ENCODE measurements around the gene POPDC2.

POPDC2 gene

GRCh38 chr3:119599558-119600174 lies 60.7 kb downstream of the POPDC2 start:
- TF ChIP-seq CEBPB (IDR thresholded peaks at IDR 0.05) (no peak), CREB1 (IDR thresholded peaks at IDR 0.05; ENCODE audit: low read depth) (no peak), YY1 (IDR thresholded peaks at IDR 0.05; ENCODE audit: low read depth) (no peak), EP300 (IDR thresholded peaks at IDR 0.05; ENCODE audit: borderline replicate concordance) (no peak), TCF12 (IDR thresholded peaks at IDR 0.05; ENCODE audit: low read depth) (no peak)

- TF ChIP-seq MAX (IDR thresholded peaks at IDR 0.05) (no peak), TAF1 (IDR thresholded peaks at IDR 0.05; ENCODE audit: low read depth) (no peak), TEAD4 (IDR thresholded peaks at IDR 0.05) (no peak), YY1 (IDR thresholded peaks at IDR 0.05; ENCODE audit: low read depth) (no peak), EP300 (IDR thresholded peaks at IDR 0.05; ENCODE audit: borderline replicate concordance) (no peak), ZBTB7A (IDR thresholded peaks at IDR 0.05; ENCODE audit: low read depth) (no peak), RAD21 (IDR thresholded peaks at IDR 0.05; ENCODE audit: low read depth) (no peak), REST (IDR thresholded peaks at IDR 0.05; ENCODE audit: low read depth) (no peak), TCF12 (IDR thresholded peaks at IDR 0.05; ENCODE audit: low read depth) (no peak), FOXM1 (IDR thresholded peaks at IDR 0.05; ENCODE audit: borderline replicate concordance, low read depth) (no peak), CEBPB (IDR thresholded peaks at IDR 0.05) (no peak), USF1 (IDR thresholded peaks at IDR 0.05) (no peak), CREB1 (IDR thresholded peaks at IDR 0.05; ENCODE audit: low read depth) (no peak), NFIC (IDR thresholded peaks at IDR 0.05) (no peak), EGR1 (IDR thresholded peaks at IDR 0.05) (no peak)
Observed at GRCh38 chr3:119598410-119599098, 61.8 kb downstream of the POPDC2 start.

GRCh38 chr3:119597548-119598288 lies 62.7 kb downstream of the POPDC2 start, which contains the start of gene PLA1A:
Gene PLA1A, plus strand, starts transcription at chr3:119597885. Its CDS starts 29 bp downstream, at chr3:119597914.
- TF ChIP-seq NFIC (IDR thresholded peaks at IDR 0.05), result no peak
- TF ChIP-seq CREB1 (IDR thresholded peaks at IDR 0.05; ENCODE audit: low read depth), result no peak
- no peak for TF ChIP-seq RAD21 (IDR thresholded peaks at IDR 0.05; ENCODE audit: low read depth)
- TF ChIP-seq TAF1 (IDR thresholded peaks at IDR 0.05; ENCODE audit: low read depth), result no peak
- no peak for TF ChIP-seq YY1 (IDR thresholded peaks at IDR 0.05; ENCODE audit: low read depth)
- no peak for TF ChIP-seq EGR1 (IDR thresholded peaks at IDR 0.05)
- TF ChIP-seq CEBPB (IDR thresholded peaks at IDR 0.05), result no peak
- TF ChIP-seq TCF12 (IDR thresholded peaks at IDR 0.05; ENCODE audit: low read depth), result no peak
- TF ChIP-seq USF1 (IDR thresholded peaks at IDR 0.05), result no peak
- no peak for TF ChIP-seq ZBTB7A (IDR thresholded peaks at IDR 0.05; ENCODE audit: low read depth)
- no peak for TF ChIP-seq FOXM1 (IDR thresholded peaks at IDR 0.05; ENCODE audit: borderline replicate concordance, low read depth)
- TF ChIP-seq EP300 (IDR thresholded peaks at IDR 0.05; ENCODE audit: borderline replicate concordance), result no peak
- TF ChIP-seq TEAD4 (IDR thresholded peaks at IDR 0.05), result no peak
- TF ChIP-seq MAX (IDR thresholded peaks at IDR 0.05), result no peak
- no peak for TF ChIP-seq REST (IDR thresholded peaks at IDR 0.05; ENCODE audit: low read depth)

GRCh38 chr3:119596398-119596797 lies 64.0 kb downstream of the POPDC2 start:
- no peak for TF ChIP-seq FOXM1 (IDR thresholded peaks at IDR 0.05; ENCODE audit: borderline replicate concordance, low read depth)
- TF ChIP-seq USF1 (IDR thresholded peaks at IDR 0.05), result no peak
- TF ChIP-seq YY1 (IDR thresholded peaks at IDR 0.05; ENCODE audit: low read depth), result no peak
- no peak for TF ChIP-seq EGR1 (IDR thresholded peaks at IDR 0.05)
- no peak for TF ChIP-seq MAX (IDR thresholded peaks at IDR 0.05)
- no peak for TF ChIP-seq ZBTB7A (IDR thresholded peaks at IDR 0.05; ENCODE audit: low read depth)
